ENCODE data around the gene LRRC1.

LRRC1 gene

DNA sequence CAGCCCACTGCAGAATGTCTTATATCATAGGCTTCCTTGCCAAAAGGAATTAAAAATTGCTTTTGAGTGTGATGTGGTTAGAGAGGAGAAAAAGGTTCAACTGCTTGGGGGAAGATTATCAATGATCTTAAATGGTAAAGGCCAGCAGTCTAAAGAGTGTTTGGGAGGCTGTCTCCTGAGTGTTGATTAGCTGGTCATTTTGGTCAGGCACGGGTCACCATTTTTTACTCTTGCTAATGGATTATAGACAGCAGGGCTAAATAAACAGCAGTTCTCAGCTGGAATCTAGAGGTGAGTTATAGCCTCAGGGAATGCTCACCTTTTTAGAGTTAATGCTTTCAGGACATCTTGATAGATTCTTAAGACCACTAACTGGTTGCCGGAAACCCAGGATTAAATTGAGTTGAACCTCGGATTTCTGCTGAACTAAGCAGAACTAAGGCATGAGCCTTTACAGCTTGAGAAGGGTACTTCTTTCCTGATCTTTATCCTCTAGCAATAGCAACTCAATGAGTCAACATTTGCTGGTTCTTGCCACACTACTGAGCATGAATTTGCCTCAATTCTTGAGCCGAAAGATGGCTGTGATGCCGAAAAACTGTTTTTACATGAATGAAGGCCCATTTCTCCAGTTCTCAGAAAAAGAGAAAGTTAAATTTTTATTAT is 120.4 kb downstream of the LRRC1 start:
- no peak for DNase-seq (ENCODE audit: extremely low read depth, low read depth)
- TF ChIP-seq CTCF (IDR thresholded peaks at IDR 0.05; ENCODE audit: low read depth, low read length): no peak

DNA sequence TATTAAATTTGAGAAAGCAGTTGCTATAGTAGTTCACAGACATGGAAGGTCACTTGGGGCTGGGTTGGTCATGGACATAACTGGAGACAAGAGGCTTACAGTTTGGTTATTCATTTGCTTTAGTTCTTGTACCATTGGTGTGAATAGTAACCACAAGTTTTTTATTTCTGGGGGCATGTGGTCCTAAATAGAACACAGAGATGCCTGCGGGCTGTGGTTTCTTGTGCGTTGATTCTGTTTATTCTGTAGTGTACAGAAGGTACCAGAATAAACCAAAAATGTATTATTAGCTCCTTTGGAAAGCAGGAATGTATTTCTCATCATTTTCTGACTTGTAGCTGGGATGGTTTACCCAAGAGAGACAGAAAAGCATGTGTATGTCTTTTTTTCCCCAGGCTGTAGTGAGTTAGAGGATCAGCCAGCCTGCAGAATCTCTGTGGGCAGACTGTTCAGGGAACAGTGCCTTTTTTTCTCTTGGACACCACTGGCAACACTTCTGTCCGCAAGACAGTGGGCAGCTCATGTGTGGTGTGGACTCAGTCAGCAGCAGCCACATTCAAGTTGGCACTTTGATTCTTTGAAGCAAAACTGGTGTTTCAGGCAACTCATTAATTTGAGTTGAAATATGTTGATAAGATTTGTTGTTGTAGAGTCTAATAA is 122.1 kb downstream of the LRRC1 start:
- TF ChIP-seq CTCF (IDR thresholded peaks at IDR 0.05; ENCODE audit: low read depth, low read length): no peak

GRCh38 chr6:53917464-53917842 is 122.6 kb downstream of the LRRC1 start:
- no peak for DNase-seq (ENCODE audit: extremely low read depth, low read depth)
- no peak for TF ChIP-seq CTCF (IDR thresholded peaks at IDR 0.05; ENCODE audit: low read depth, low read length)

More for the DNA sequence above, 122.1 kb downstream of the LRRC1 start:
- no peak for DNase-seq (ENCODE audit: extremely low read depth, low read depth)

DNA sequence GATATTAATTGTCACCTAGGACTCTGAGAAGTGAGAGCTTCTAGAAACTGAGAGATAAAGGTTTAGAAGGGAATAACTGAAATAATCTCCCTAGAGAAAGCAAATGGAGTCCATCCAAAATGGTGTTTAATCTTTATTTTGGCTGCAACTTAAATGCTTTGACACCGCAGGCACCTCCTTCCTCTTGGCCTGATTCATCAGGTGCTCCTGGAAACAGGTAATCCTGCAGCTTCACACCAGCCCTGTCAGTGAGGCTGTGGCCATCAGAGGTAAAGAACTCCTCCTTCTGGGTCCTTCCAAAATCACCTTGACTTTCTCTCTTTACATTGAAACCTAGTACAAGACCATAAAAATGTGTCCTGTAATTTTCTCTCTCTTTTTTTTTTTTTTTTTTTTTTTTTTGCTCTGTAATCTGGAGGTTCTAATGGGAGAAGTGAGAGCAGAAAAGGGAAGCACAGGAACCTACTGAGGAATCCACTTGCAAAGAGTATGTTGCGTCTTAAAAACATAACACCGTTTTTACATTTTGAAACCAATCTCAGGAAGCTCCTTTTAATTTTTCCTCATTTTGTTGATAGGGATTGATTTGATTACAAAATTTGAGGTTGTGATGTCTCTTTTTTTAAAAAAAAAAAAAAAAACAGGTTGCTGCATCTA is 124.2 kb downstream of the LRRC1 start:
- TF ChIP-seq CTCF (IDR thresholded peaks at IDR 0.05; ENCODE audit: low read depth, low read length): no peak
- DNase-seq (ENCODE audit: extremely low read depth, low read depth): no peak

GRCh38 chr6:53919881-53920360 is 125.1 kb downstream of the LRRC1 start:
- DNase-seq (ENCODE audit: extremely low read depth, low read depth): no peak
- no peak for TF ChIP-seq CTCF (IDR thresholded peaks at IDR 0.05; ENCODE audit: low read depth, low read length)

- no peak for DNase-seq (ENCODE audit: extremely low read depth, low read depth)
- no peak for TF ChIP-seq CTCF (IDR thresholded peaks at IDR 0.05; ENCODE audit: low read depth, low read length)
Observed at GRCh38 chr6:53920881-53921280, 126.1 kb downstream of the LRRC1 start.

DNA sequence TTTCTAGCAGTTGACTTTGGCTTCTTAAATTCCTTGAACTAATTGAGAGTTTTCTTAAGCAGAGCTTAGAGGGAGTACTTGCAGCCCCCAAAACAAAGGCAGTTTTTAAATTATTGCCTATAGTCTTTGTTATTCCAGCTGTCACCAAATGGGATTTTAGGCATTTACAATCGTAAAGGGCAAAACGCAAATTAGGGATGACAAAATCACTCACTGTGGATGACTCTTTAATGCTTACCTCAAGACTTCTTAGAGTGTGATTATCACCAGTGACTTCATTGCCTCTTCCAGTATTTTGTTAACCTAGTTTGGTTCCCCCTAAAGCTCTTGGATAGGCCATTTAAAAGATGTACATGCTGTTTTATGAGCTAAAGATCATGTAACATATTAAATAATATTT is 126.8 kb downstream of the LRRC1 start:
- TF ChIP-seq CTCF (IDR thresholded peaks at IDR 0.05; ENCODE audit: low read depth, low read length): no peak
- no peak for DNase-seq (ENCODE audit: extremely low read depth, low read depth)

Data from AG09319 (cell line).